IPS-20b (cell line): ENCODE results near the gene PRAMEF15.
"Not testable (repeated sequence)": the region's sequence is repeated elsewhere in the genome, so short reads cannot be mapped to it uniquely, and the experiment has no call there.

Experiments
- H3K27ac ChIP-seq: one replicate; pipeline ENCODE4 v1.5.1; 2013; ENCODE audit warnings: low read length
- H3K27me3 ChIP-seq: 2 replicates; pipeline ENCODE4 v1.6.1; 2013; ENCODE audit warnings: mild to moderate bottlenecking, low read length, inconsistent platforms; ENCODE audit not compliant: insufficient read depth
- H3K36me3 ChIP-seq: 2 replicates; pipeline ENCODE4 v1.6.1; 2013; ENCODE audit warnings: low read depth, mild to moderate bottlenecking, inconsistent platforms, low read length, moderate library complexity; ENCODE audit not compliant: insufficient read depth
- H3K4me1 ChIP-seq: 2 replicates; pipeline ENCODE4 v1.6.1; 2013; ENCODE audit warnings: mild to moderate bottlenecking, control low read depth, inconsistent platforms, low read length, moderate library complexity; ENCODE audit not compliant: insufficient read depth
- H3K4me3 ChIP-seq: 2 replicates; pipeline ENCODE4 v1.5.1; 2013; ENCODE audit warnings: mild to moderate bottlenecking, low read length, inconsistent platforms
- H3K9ac ChIP-seq: 2 replicates; pipeline ENCODE4 v1.6.1; 2013; ENCODE audit warnings: low read depth, mild to moderate bottlenecking, inconsistent platforms, low read length, moderate library complexity
- H3K9me3 ChIP-seq: 2 replicates; pipeline ENCODE4 v1.6.1; 2013; ENCODE audit warnings: mild to moderate bottlenecking, low read depth, low read length, inconsistent platforms; ENCODE audit not compliant: insufficient read depth

The PRAMEF15 gene

GRCh38 chr1:13315281-13315680 lies at the start of gene PRAMEF15:
Gene PRAMEF15, plus strand, starts transcription at chr1:13315581. Its CDS starts 2,827 bp downstream, at chr1:13318408.
- not testable (repeated sequence) for H3K9me3 ChIP-seq, H3K36me3 ChIP-seq, H3K4me1 ChIP-seq, H3K27ac ChIP-seq, H3K4me3 ChIP-seq, H3K9ac ChIP-seq, H3K27me3 ChIP-seq

GRCh38 chr1:13277016-13277415 lies 38.4 kb upstream of the PRAMEF15 start:
- not testable (repeated sequence) for H3K9me3 ChIP-seq, H3K4me1 ChIP-seq, H3K27me3 ChIP-seq, H3K9ac ChIP-seq, H3K4me3 ChIP-seq, H3K36me3 ChIP-seq, H3K27ac ChIP-seq

- not testable (repeated sequence) for H3K36me3 ChIP-seq, H3K27me3 ChIP-seq, H3K9me3 ChIP-seq, H3K27ac ChIP-seq, H3K4me1 ChIP-seq, H3K9ac ChIP-seq, H3K4me3 ChIP-seq
Measured at GRCh38 chr1:13279617-13280016, 35.8 kb upstream of the PRAMEF15 start.

- not testable (repeated sequence) for H3K9me3 ChIP-seq, H3K36me3 ChIP-seq, H3K4me1 ChIP-seq, H3K27me3 ChIP-seq, H3K9ac ChIP-seq, H3K4me3 ChIP-seq, H3K27ac ChIP-seq
Measured at GRCh38 chr1:13285037-13285436, 30.3 kb upstream of the PRAMEF15 start, which contains the start of gene PRAMEF8. Gene PRAMEF8, minus strand, starts transcription at chr1:13285137. Its CDS starts 1,046 bp downstream, at chr1:13284091.

- not testable (repeated sequence) for H3K36me3 ChIP-seq, H3K27ac ChIP-seq, H3K27me3 ChIP-seq, H3K9me3 ChIP-seq, H3K4me3 ChIP-seq, H3K9ac ChIP-seq, H3K4me1 ChIP-seq
Measured at GRCh38 chr1:13289030-13289429, 26.4 kb upstream of the PRAMEF15 start.

- H3K36me3 ChIP-seq, H3K27me3 ChIP-seq, H3K27ac ChIP-seq, H3K4me1 ChIP-seq, H3K9me3 ChIP-seq, H3K9ac ChIP-seq, H3K4me3 ChIP-seq: not testable (repeated sequence)
Measured at GRCh38 chr1:13297216-13297931, 18.0 kb upstream of the PRAMEF15 start.

- H3K4me3 ChIP-seq, H3K4me1 ChIP-seq, H3K9me3 ChIP-seq, H3K27me3 ChIP-seq, H3K9ac ChIP-seq, H3K36me3 ChIP-seq, H3K27ac ChIP-seq: not testable (repeated sequence)
Measured at GRCh38 chr1:13298699-13299098, 16.7 kb upstream of the PRAMEF15 start.

- H3K4me1 ChIP-seq, H3K9me3 ChIP-seq, H3K36me3 ChIP-seq, H3K27me3 ChIP-seq, H3K27ac ChIP-seq, H3K4me3 ChIP-seq, H3K9ac ChIP-seq: not testable (repeated sequence)
Measured at GRCh38 chr1:13302197-13302596, 13.2 kb upstream of the PRAMEF15 start.

GRCh38 chr1:13303239-13303638 lies 12.1 kb upstream of the PRAMEF15 start, which contains the start of gene PRAMEF33:
Gene PRAMEF33, plus strand, starts transcription at chr1:13303539. Its CDS starts 2,416 bp downstream, at chr1:13305955.
- H3K27me3 ChIP-seq, H3K4me3 ChIP-seq, H3K9ac ChIP-seq, H3K27ac ChIP-seq, H3K4me1 ChIP-seq, H3K36me3 ChIP-seq, H3K9me3 ChIP-seq: not testable (repeated sequence)

- H3K9ac ChIP-seq, H3K27me3 ChIP-seq, H3K4me3 ChIP-seq, H3K27ac ChIP-seq, H3K9me3 ChIP-seq, H3K36me3 ChIP-seq, H3K4me1 ChIP-seq: not testable (repeated sequence)
Measured at GRCh38 chr1:13342496-13342895, 27.1 kb downstream of the PRAMEF15 start.

- H3K4me3 ChIP-seq, H3K9ac ChIP-seq, H3K9me3 ChIP-seq, H3K36me3 ChIP-seq, H3K27me3 ChIP-seq, H3K27ac ChIP-seq, H3K4me1 ChIP-seq: not testable (repeated sequence)
Measured at GRCh38 chr1:13347034-13347433, 31.7 kb downstream of the PRAMEF15 start, which contains the start of gene PRAMEF14. Gene PRAMEF14, minus strand, starts transcription at chr1:13347134. Its CDS starts 1,820 bp downstream, at chr1:13345314.

- not testable (repeated sequence) for H3K36me3 ChIP-seq, H3K27ac ChIP-seq, H3K27me3 ChIP-seq, H3K4me3 ChIP-seq, H3K4me1 ChIP-seq, H3K9ac ChIP-seq, H3K9me3 ChIP-seq
Measured at GRCh38 chr1:13353476-13353875, 38.1 kb downstream of the PRAMEF15 start.
